22Rv1 (cell line): ENCODE results near the gene ITGB3BP.

Experiments
- H3K27ac ChIP-seq: fragments of 450-650 bp; 2 replicates; pipeline ENCODE4 v1.5.1; 2017
- CTCF ChIP-seq: fragments of 450-650 bp; IDR thresholded peaks from 2 replicates; pipeline ENCODE4 v1.5.1; 2017; ENCODE audit warnings: mild to moderate bottlenecking
- ZFX ChIP-seq: fragments of 450-650 bp; IDR thresholded peaks from 2 replicates; pipeline ENCODE4 v1.6.1; 2017; ENCODE audit warnings: antibody characterized with exemption, borderline replicate concordance

Gene ITGB3BP

GRCh38 chr1:63453232-63453631, 69.8 kb downstream of the ITGB3BP start:
- H3K27ac ChIP-seq = no peak overlapping the region

DNA sequence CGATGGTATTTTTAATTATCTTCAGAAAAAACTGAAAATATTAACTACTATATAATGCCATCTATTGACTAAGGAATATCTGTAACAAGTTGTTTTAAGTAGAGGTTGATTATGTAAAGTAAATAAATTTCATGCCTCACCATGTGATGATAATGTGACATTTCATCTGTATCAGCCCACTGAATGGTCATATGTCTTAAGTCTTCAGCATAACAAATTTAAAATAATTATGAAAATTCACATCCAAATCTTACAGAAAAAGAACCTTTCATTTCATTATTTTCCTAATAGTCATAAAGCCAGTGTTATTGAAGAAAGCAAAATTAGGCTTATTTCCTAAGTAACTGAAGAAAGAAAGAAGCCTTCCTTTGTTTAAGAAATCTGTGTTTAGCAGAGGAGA, 72.6 kb downstream of the ITGB3BP start:
- no peak for TF ChIP-seq ZFX
- no peak for TF ChIP-seq CTCF
- no peak overlapping the region for H3K27ac ChIP-seq

More at GRCh38 chr1:63453232-63453631, 69.8 kb downstream of the ITGB3BP start:
- TF ChIP-seq CTCF (no peak), ZFX (no peak)

DNA sequence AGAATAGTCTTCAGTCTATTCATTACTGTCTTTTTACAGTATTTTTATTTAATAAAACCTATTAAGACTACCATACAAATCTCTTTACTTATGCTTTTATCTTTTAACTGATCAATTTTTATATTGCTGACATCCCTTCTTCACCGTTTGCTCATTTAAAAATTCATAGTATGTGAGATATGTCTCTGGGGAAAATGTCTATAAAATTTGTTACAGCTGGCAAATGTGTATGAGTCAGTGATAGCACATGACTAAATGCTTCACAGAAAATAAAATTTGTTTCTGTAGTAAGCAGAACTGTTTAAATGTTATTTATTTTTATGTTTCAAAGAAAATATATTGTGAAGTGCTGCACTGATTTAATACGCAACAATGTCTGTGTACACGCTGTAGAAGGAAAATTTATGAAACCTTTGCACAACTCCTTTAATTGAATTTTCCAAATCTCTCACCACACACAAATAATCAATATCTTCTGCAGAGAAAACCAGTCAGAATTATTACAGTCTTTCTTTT, 74.2 kb downstream of the ITGB3BP start:
- TF ChIP-seq CTCF = no peak
- no peak for TF ChIP-seq ZFX
- no peak overlapping the region for H3K27ac ChIP-seq

GRCh38 chr1:63442141-63442475, 80.9 kb downstream of the ITGB3BP start:
- TF ChIP-seq ZFX (no peak), CTCF (no peak)
- H3K27ac ChIP-seq = no peak overlapping the region

DNA sequence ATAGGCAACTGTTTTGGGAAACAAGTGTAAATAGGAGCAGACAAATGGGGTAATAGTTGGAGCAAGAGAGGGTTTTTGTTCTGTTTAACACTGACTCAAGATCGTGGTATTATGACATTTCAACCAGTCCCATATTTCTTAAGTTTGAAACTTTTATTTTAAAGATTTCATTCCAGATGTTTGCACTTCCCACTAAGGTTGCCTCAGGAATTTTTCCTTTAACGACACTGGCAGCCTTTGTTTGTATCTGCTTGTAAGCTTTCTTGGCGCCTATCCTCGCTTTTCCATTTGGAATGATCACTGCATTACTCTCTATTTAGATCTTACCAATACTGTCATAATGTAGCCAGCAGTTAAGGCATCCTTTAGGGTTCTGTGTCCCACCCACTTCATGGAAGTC, 87.9 kb downstream of the ITGB3BP start:
- no peak overlapping the region for H3K27ac ChIP-seq
- TF ChIP-seq ZFX (no peak), CTCF (no peak)

GRCh38 chr1:63429281-63429680, 93.7 kb downstream of the ITGB3BP start:
- no peak overlapping the region for H3K27ac ChIP-seq
- no peak for TF ChIP-seq ZFX
- no peak for TF ChIP-seq CTCF

DNA sequence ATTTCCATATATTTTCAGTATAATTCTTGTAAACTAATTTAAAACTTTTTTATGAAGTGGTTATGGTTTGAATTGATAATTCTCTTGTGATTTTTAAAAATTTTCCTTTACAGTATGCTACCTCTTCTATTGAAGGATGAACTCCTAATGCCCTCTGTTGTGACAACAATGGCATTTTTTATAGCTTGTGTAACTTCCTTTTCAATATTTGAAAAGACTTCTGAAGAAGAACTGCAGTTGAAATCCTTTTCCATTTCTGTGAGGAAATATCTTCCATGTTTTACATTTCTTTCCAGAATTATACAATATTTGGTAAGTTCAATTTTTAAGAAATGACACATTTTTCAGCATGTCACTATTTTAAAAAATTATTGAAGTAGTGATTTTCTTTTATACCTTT, 94.2 kb downstream of the ITGB3BP start:
- no peak overlapping the region for H3K27ac ChIP-seq
- no peak for TF ChIP-seq CTCF
- TF ChIP-seq ZFX = no peak
